Central memory CD4-positive, alpha-beta T cell (primary cell): ENCODE data around the gene PTPRD.

Experiments used
- DNase-seq: peaks from one replicate; pipeline ENCODE4 v3.0.0; 2022

PTPRD gene

GRCh38 chr9:8877753-8878494 is 1734.9 kb downstream of the PTPRD start:
- no peak for DNase-seq

GRCh38 chr9:8876303-8876702 is 1736.5 kb downstream of the PTPRD start:
- no peak for DNase-seq

GRCh38 chr9:8874482-8874881 is 1738.3 kb downstream of the PTPRD start:
- DNase-seq, result no peak

- no peak for DNase-seq
Measured at GRCh38 chr9:8872802-8873201, 1740.0 kb downstream of the PTPRD start.

- DNase-seq, result no peak
Measured at GRCh38 chr9:8871796-8872445, 1740.9 kb downstream of the PTPRD start.

GRCh38 chr9:8871396-8871795 is 1741.4 kb downstream of the PTPRD start:
- DNase-seq, result no peak

GRCh38 chr9:8869812-8870211 is 1743.0 kb downstream of the PTPRD start:
- DNase-seq, result no peak

GRCh38 chr9:8868632-8869031 is 1744.2 kb downstream of the PTPRD start:
- no peak for DNase-seq

- no peak for DNase-seq
Measured at GRCh38 chr9:8867148-8867547, 1745.7 kb downstream of the PTPRD start.

GRCh38 chr9:8864545-8864896 is 1748.3 kb downstream of the PTPRD start:
- no peak for DNase-seq

- no peak for DNase-seq
Measured at GRCh38 chr9:8863886-8864544, 1748.8 kb downstream of the PTPRD start.

- no peak for DNase-seq
Measured at GRCh38 chr9:8863069-8863468, 1749.7 kb downstream of the PTPRD start.

- DNase-seq, result no peak
Measured at GRCh38 chr9:8860925-8861324, 1751.9 kb downstream of the PTPRD start.

- no peak for DNase-seq
Measured at GRCh38 chr9:8860086-8860485, 1752.7 kb downstream of the PTPRD start.

GRCh38 chr9:8859416-8859815 is 1753.4 kb downstream of the PTPRD start:
- DNase-seq, result no peak

GRCh38 chr9:8858596-8859161 is 1754.1 kb downstream of the PTPRD start:
- DNase-seq, result no peak

- DNase-seq, result no peak
Measured at GRCh38 chr9:8857926-8858595, 1754.7 kb downstream of the PTPRD start.

- DNase-seq, result no peak
Measured at GRCh38 chr9:8857068-8857925, 1755.5 kb downstream of the PTPRD start.

GRCh38 chr9:8856396-8857067 is 1756.3 kb downstream of the PTPRD start:
- DNase-seq, result no peak

- no peak for DNase-seq
Measured at GRCh38 chr9:8855046-8855445, 1757.8 kb downstream of the PTPRD start.

- DNase-seq, result no peak
Measured at GRCh38 chr9:8852301-8852864, 1760.4 kb downstream of the PTPRD start.
